AG09319 (cell line): ENCODE results near the gene DENND1C.
"Not testable (repeated sequence)": the region's sequence is repeated elsewhere in the genome, so short reads cannot be mapped to it uniquely, and the experiment has no call there.

Experiments used
- DNase-seq: peaks from one replicate; pipeline ENCODE4 v3.0.0-alpha.2; 2010; ENCODE audit warnings: low read depth; ENCODE audit errors: extremely low read depth
- TF ChIP-seq, protein P1 (sequence below): IDR thresholded peaks from 2 replicates; pipeline ENCODE4 v1.5.1; 2011; ENCODE audit warnings: low read depth, mild to moderate bottlenecking, inconsistent platforms, low read length, moderate library complexity

Gene DENND1C

GRCh38 chr19:6516018-6516658 is 34.6 kb upstream of the DENND1C start:
- TF ChIP-seq, protein P1, sequence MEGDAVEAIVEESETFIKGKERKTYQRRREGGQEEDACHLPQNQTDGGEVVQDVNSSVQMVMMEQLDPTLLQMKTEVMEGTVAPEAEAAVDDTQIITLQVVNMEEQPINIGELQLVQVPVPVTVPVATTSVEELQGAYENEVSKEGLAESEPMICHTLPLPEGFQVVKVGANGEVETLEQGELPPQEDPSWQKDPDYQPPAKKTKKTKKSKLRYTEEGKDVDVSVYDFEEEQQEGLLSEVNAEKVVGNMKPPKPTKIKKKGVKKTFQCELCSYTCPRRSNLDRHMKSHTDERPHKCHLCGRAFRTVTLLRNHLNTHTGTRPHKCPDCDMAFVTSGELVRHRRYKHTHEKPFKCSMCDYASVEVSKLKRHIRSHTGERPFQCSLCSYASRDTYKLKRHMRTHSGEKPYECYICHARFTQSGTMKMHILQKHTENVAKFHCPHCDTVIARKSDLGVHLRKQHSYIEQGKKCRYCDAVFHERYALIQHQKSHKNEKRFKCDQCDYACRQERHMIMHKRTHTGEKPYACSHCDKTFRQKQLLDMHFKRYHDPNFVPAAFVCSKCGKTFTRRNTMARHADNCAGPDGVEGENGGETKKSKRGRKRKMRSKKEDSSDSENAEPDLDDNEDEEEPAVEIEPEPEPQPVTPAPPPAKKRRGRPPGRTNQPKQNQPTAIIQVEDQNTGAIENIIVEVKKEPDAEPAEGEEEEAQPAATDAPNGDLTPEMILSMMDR: no peak

GRCh38 chr19:6514926-6515544 is 33.4 kb upstream of the DENND1C start:
- DNase-seq: no peak
- TF ChIP-seq, protein P1: no peak

More at GRCh38 chr19:6516018-6516658, 34.6 kb upstream of the DENND1C start:
- DNase-seq: peak; percentile 70

- DNase-seq: no peak
- TF ChIP-seq, protein P1: no peak
Measured at GRCh38 chr19:6514089-6514488, 32.5 kb upstream of the DENND1C start.

DNA sequence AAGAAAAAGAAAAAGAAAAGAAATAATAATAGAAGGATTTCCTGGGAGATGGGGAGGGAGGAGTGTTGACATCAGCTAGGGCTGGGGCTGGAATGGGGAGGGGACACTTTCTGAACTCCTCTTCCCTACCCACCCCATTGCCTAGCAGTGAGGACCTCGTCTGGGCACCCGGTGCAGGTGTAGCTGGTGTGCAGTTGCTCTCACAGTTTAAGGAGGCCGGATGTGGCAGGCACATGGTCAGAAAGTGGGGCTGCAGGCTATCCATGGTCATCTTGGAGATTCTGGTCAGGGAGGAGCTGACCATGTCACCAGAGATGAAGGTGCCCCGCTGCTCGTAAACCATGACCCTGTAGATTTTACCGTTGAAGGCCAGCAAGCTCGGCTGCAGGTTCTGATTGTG is 29.0 kb upstream of the DENND1C start:
- TF ChIP-seq, protein P1: no peak

DNA sequence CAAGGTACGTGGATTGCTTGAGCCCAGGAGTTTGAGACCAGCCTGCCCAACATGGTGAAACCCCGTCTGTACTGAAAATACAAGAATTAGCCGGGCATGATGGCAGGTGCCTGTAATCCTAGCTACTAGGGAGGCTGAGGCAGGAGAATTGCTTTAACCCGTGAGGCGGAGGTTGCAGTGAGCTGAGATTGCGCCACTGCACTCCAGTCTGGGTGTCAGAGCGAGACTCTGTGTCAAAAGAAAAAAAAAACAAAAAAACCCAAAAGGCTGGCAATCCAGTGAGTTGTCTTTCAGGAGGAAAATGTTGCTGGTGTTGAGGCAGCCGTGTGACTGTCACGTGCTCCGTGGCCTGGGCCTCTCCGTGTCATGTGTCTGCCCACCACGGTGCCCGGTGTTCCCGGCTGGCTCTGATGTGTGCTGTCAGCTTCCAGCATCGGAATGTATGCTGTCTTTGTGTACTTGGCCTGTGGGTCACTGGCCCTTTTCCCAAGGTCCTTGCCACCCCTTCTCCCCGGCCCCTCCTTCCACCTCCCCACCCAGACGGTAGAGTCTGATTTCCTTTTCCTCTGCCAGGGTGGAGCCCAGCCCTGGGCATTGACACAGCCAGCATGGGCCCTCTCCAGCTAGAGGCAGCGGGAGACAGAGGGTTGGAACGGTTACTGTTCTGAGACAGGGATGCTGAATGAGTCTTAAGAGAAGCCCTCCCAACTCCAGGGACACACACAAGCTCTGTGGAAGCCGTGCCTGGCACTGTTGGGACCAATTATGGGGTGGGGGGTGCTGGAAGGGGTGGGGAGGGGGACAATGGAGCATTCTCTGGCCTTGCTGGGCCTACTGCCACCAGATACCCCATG is 27.8 kb upstream of the DENND1C start:
- TF ChIP-seq, protein P1: no peak
- no peak for DNase-seq

More for the DNA sequence above, 29.0 kb upstream of the DENND1C start:
- DNase-seq: no peak

DNA sequence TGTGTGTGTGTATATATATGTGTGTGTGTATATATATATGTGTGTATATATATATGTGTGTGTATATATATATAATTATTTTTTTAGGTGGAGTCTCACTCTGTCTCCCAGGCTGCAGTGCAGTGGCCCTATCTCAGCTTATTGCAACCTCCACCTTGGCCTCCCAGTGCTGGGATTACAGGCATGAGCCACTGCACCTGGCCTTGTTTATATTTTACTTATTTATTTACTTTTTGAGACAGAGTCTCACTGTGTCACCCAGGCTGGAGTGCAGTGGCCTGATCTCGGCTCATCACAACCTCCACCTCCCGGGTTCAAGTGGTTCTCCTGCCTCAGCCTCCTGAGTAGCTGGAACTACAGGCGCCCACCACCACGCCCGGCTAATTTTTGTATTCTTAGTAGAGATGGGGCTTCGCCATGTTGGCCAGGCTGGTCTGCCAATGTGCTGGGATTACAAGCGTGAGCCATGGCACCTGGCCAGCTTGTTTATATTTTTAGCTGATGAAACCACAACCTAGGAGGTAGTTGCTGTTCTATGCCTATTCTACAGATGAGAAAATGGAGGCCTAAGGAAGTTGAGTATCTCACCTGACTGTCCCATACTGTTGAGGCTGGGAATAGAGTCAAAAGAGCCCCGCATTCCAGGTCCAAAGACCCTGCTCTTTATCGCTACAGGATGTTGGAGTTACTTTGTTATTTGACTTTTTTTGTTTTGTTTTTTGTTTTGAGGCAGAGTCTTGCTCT is 26.6 kb upstream of the DENND1C start:
- DNase-seq: not testable (repeated sequence)

DNA sequence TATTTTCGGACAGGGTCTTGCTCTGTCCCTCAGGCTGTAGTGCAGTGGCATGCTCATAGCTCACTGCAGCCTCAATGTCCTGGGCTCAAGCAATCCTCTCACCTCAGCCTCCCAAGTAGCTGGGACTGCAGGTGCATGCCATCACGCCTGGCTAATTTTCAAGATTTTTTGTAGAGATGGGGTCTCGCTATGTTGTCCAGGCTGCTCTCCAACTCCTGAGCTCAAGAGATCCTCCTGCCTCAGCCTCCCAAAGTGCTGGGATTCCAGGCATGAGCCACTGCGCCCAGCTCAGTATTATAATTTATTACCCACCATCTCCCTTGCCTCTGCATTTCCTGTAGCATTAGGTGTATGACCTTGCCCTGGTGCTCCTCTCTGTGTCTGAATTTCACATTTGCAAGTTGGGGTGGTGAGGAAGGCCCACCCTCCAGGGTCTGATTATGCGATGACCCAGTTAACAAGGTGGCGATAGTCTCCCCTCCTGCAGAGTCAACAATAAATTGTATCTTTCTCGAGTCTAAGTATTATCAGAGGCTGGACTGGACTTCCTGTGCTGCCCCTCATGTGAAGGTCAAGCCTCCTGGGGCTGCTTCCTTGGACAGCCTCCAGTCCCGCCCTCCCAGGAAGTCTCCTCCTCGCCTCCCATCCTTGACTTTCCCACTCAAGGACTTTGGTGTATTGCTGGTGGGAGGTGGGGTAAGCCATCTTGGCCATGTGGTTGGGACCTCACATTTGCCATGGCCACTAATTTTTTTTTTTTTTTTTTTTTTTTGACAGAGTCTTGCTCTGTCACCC is 22.0 kb upstream of the DENND1C start:
- DNase-seq: no peak
- TF ChIP-seq, protein P1: no peak
